ENCODE results near the gene RAP1GDS1.

Gene RAP1GDS1

DNA sequence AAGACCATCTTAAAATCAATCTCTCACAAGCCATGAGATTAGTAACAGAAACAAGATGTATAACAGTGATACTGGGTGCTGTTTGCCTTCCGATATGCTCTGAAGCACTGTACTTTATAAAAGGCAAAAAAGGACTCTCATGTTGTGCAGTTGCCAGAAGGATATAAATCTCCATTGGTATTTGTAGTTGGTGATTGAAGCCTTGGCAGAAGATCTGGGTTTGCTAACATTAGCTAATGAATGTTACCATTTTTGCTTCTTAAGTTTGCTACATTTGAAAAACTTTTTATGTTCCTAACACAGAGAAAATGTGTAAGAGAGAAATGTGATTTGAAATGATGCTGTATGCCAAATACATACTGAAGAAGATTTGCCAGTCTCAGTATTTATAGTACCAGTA lies 44.4 kb downstream of the RAP1GDS1 start:
- no peak overlapping the region for H3K27ac ChIP-seq
- H3K4me1 ChIP-seq (ENCODE audit: control insufficient read depth in 1 of 2, insufficient read depth in 1 of 2, low read depth in 1 of 2, low read length in 1 of 2): no peaks in the 10 kb centered on the region
- H3K4me3 ChIP-seq (ENCODE audit: low read depth in 1 of 2, low read length in 1 of 2): no peak overlapping the region
- no peaks in the 10 kb centered on the region for H3K9me3 ChIP-seq
- TF ChIP-seq, protein P1, sequence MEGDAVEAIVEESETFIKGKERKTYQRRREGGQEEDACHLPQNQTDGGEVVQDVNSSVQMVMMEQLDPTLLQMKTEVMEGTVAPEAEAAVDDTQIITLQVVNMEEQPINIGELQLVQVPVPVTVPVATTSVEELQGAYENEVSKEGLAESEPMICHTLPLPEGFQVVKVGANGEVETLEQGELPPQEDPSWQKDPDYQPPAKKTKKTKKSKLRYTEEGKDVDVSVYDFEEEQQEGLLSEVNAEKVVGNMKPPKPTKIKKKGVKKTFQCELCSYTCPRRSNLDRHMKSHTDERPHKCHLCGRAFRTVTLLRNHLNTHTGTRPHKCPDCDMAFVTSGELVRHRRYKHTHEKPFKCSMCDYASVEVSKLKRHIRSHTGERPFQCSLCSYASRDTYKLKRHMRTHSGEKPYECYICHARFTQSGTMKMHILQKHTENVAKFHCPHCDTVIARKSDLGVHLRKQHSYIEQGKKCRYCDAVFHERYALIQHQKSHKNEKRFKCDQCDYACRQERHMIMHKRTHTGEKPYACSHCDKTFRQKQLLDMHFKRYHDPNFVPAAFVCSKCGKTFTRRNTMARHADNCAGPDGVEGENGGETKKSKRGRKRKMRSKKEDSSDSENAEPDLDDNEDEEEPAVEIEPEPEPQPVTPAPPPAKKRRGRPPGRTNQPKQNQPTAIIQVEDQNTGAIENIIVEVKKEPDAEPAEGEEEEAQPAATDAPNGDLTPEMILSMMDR (IDR thresholded peaks at IDR 0.05): no peak
- no peaks in the 10 kb centered on the region for H3K27me3 ChIP-seq
- no peaks in the 10 kb centered on the region for H3K36me3 ChIP-seq

DNA sequence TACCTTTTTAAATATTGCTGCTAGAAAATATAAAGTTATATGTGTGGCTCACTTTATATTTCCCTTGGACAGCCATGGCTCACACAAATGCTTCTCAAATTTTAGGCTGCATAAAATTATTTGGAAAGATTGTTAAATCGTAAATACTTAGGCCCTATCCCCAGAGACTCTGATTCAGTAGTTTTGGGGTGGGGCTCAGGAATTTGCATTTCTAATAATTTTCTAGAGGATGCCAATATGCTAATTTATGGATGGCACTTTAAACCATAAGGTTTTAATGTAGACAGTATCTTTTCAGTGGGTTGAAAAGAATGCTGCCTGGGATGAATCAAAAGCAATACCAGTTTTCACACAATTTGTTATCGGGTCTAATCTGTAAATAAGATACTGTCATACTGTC lies 49.7 kb downstream of the RAP1GDS1 start:
- TF ChIP-seq, protein P1 (IDR thresholded peaks at IDR 0.05): no peak
- no peaks in the 10 kb centered on the region for H3K9me3 ChIP-seq
- H3K36me3 ChIP-seq: no peaks in the 10 kb centered on the region
- no peaks in the 10 kb centered on the region for H3K27me3 ChIP-seq
- no peak overlapping the region for H3K4me3 ChIP-seq (ENCODE audit: low read depth in 1 of 2, low read length in 1 of 2)
- no peak overlapping the region for H3K27ac ChIP-seq
- H3K4me1 ChIP-seq (ENCODE audit: control insufficient read depth in 1 of 2, insufficient read depth in 1 of 2, low read depth in 1 of 2, low read length in 1 of 2): no peaks in the 10 kb centered on the region

DNA sequence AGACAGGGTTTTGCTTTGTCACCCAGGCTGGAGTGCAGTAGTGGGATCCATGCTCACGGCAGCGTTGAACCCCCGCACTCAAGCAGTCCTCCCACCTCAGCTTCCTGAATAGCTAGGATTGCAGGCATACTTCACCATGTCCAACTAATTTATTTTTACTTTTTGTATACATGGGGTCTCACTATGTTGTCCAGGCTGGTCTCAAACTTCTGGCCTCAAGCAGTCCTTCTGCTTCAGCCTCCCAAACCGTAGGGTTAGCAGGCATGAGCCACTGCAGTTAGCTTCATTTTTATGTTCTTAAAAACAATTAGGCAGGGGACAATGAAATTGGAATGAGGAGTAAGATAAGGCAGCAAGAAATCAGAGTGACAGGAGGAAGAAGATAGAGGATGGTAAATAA lies 50.5 kb downstream of the RAP1GDS1 start:
- TF ChIP-seq, protein P1 (IDR thresholded peaks at IDR 0.05): no peak
- Histone ChIP-seq H3K4me1 (ENCODE audit: control insufficient read depth in 1 of 2, insufficient read depth in 1 of 2, low read depth in 1 of 2, low read length in 1 of 2) (no peaks in the 10 kb centered on the region), H3K9me3 (no peaks in the 10 kb centered on the region), H3K4me3 (ENCODE audit: low read depth in 1 of 2, low read length in 1 of 2) (no peak overlapping the region), H3K27ac (no peak overlapping the region), H3K27me3 (no peaks in the 10 kb centered on the region), H3K36me3 (no peaks in the 10 kb centered on the region)

DNA sequence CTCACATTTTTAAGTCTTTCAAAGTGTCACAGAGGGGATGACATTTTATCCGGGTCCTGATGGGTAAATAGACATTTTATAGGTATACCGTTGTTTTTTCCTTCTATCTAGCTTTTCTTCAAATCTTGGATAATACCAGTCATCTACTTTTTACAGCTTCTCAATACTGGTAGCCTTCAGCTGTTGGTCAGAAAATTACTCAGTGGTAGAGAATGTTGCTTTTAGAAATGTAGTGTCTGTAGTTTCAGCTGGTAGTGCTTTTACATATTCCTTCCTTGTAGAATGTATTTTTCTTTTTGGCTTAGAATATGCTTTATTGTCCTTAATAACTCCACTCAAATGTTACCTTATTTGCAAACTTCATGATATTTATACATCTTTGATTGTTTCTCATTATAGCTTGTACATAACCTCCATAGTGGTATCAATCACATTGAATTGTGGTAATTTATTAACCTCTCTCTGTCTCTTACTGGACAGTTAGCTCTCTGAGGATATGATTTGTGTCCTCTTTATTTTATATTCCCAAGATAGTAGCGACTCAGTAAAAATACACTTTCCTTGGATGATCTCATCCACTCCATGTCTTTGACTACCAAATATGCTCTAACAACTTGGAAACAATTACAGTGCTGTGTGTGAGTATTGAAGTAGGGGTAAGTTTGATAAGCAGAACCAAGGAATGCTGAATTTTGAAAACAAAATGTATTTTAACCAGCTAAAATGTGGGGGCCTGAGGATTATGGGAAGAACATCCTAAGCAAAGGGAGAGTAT lies 53.8 kb downstream of the RAP1GDS1 start:
- TF ChIP-seq, protein P1 (IDR thresholded peaks at IDR 0.05): no peak
- Histone ChIP-seq H3K27ac (no peak overlapping the region), H3K4me3 (ENCODE audit: low read depth in 1 of 2, low read length in 1 of 2) (no peak overlapping the region), H3K36me3 (no peaks in the 10 kb centered on the region), H3K9me3 (peaks cover under 1% of the 10 kb centered on the region), H3K27me3 (no peaks in the 10 kb centered on the region), H3K4me1 (ENCODE audit: control insufficient read depth in 1 of 2, insufficient read depth in 1 of 2, low read depth in 1 of 2, low read length in 1 of 2) (no peaks in the 10 kb centered on the region)

DNA sequence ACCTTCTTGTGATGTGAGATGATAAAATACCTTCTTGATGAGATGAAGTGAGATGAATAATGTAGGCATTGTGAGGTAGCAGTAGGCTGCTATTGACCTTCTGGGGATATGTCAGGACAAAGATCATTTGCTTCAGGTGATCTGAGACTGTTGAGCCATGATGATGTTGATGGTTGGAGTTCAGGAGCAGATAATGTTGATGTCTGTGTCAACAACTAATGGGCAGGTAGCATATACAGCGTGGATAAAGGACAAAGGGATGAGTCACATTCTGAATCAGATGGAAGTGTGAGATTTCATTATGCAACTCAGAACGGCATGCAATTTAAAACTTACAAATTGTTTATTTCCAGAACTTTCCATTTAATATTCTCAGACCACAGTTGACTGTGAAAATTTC lies 57.3 kb downstream of the RAP1GDS1 start:
- TF ChIP-seq, protein P1 (IDR thresholded peaks at IDR 0.05): no peak
- H3K4me1 ChIP-seq (ENCODE audit: control insufficient read depth in 1 of 2, insufficient read depth in 1 of 2, low read depth in 1 of 2, low read length in 1 of 2): no peaks in the 10 kb centered on the region
- H3K4me3 ChIP-seq (ENCODE audit: low read depth in 1 of 2, low read length in 1 of 2): no peak overlapping the region
- H3K36me3 ChIP-seq: no peaks in the 10 kb centered on the region
- no peak overlapping the region for H3K27ac ChIP-seq
- H3K9me3 ChIP-seq: peaks cover 2% of the 10 kb centered on the region
- no peaks in the 10 kb centered on the region for H3K27me3 ChIP-seq
